Suprapubic skin (tissue), 4 donors: ENCODE results near the gene PRELP.

Experiments
- EP300 ChIP-seq: sonication (generic); formaldehyde crosslinking; IDR thresholded peaks from one replicate; pipeline ENCODE4 v1.6.1; 2017; ENCODE audit warnings: antibody characterized with exemption
- POLR2A ChIP-seq, 2 donors: fragments of 450-650 bp; IDR thresholded peaks; one replicate each; pipeline ENCODE4 v1.6.1; 2017; ENCODE audit warnings: antibody characterized with exemption in 2 of 2, mild to moderate bottlenecking in 2 of 2, moderate library complexity in 2 of 2
- POLR2AphosphoS5 ChIP-seq, 3 donors: sonication (generic); formaldehyde crosslinking; IDR thresholded peaks; one replicate each; pipeline ENCODE4 v1.6.1; 2017; ENCODE audit warnings: antibody characterized with exemption in 3 of 3
- TF ChIP-seq, protein P1 (sequence below), 2 donors: fragments of 200-600 bp in 1 of 2; fragments of 450-650 bp in 1 of 2; sonication (generic) in 1 of 2; IDR thresholded peaks; one replicate each; pipeline ENCODE4 v1.5.1; 2016 to 2019; ENCODE audit warnings: antibody characterized with exemption in 2 of 2, mild to moderate bottlenecking in 1 of 2, moderate library complexity in 1 of 2

DNA sequence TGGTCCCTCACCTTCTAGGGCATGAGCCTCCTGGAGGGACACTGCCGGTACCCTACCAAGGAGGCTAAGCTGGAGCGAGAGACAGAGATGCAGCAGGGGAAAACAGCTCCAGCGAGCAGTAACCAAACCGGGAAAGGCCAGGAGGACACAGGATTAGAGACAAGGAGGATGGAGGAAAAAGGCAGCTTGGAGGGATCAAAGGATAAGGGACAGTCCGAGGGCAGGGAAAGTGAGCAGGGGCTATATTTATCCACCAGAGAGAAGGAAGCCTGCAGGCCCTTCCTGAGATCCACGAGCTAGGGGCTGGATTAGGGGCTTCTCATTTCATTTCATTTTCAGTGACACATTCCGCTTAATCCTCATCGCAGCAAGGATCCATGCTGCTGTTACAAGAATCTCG lies 33.8 kb upstream of the PRELP start:
- no peak for TF ChIP-seq POLR2AphosphoS5 (IDR thresholded peaks at IDR 0.05)
- TF ChIP-seq, protein P1, sequence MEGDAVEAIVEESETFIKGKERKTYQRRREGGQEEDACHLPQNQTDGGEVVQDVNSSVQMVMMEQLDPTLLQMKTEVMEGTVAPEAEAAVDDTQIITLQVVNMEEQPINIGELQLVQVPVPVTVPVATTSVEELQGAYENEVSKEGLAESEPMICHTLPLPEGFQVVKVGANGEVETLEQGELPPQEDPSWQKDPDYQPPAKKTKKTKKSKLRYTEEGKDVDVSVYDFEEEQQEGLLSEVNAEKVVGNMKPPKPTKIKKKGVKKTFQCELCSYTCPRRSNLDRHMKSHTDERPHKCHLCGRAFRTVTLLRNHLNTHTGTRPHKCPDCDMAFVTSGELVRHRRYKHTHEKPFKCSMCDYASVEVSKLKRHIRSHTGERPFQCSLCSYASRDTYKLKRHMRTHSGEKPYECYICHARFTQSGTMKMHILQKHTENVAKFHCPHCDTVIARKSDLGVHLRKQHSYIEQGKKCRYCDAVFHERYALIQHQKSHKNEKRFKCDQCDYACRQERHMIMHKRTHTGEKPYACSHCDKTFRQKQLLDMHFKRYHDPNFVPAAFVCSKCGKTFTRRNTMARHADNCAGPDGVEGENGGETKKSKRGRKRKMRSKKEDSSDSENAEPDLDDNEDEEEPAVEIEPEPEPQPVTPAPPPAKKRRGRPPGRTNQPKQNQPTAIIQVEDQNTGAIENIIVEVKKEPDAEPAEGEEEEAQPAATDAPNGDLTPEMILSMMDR (IDR thresholded peaks at IDR 0.05) = no peak
- no peak for TF ChIP-seq POLR2A (IDR thresholded peaks at IDR 0.05)
- TF ChIP-seq EP300 = no peak
